Measurements from ENCODE around the gene TIGD2.

- no peak for TF ChIP-seq CTCF (optimal IDR thresholded peaks at IDR 0.05 in 1 of 3, IDR thresholded peaks at IDR 0.05 in 1 of 3, conservative IDR thresholded peaks at IDR 0.05 in 1 of 3; ENCODE audit: extremely low read depth in 1 of 3, insufficient read depth in 2 of 3, low read length in 3 of 3)
- no peak for TF ChIP-seq EZH2 (IDR thresholded peaks at IDR 0.05; ENCODE audit: low read length)
Measured at GRCh38 chr4:89078300-89078699, 33.0 kb upstream of the TIGD2 start.
